Neuron (in vitro differentiated cells): ENCODE results near the gene PGM2.
"Not testable (repeated sequence)": the region's sequence is repeated elsewhere in the genome, so short reads cannot be mapped to it uniquely, and the experiment has no call there.

Experiments
- H2AFZ ChIP-seq: one replicate; pipeline ENCODE4 v1.6.1; 2013; ENCODE audit warnings: low read depth, mild to moderate bottlenecking, inconsistent platforms, low read length, moderate library complexity
- H3K27me3 ChIP-seq: one replicate; pipeline ENCODE4 v1.6.1; 2013; ENCODE audit warnings: low read length; ENCODE audit not compliant: insufficient read depth
- H3K36me3 ChIP-seq: one replicate; pipeline ENCODE4 v1.6.1; 2013; ENCODE audit warnings: low read length; ENCODE audit not compliant: insufficient read depth
- H3K4me1 ChIP-seq: one replicate; pipeline ENCODE4 v1.6.1; 2013; ENCODE audit warnings: low read length; ENCODE audit not compliant: insufficient read depth
- H3K4me3 ChIP-seq: 2 replicates; pipeline ENCODE4 v1.5.1; 2013; ENCODE audit warnings: mild to moderate bottlenecking, low read length, moderate library complexity
- H3K9me3 ChIP-seq: one replicate; pipeline ENCODE4 v1.6.1; 2013; ENCODE audit warnings: low read length

The PGM2 gene

GRCh38 chr4:37826295-37827029 is at the start of gene PGM2:
Gene PGM2, plus strand, starts transcription at chr4:37826686. Its CDS starts 47 bp downstream, at chr4:37826733.
- Histone ChIP-seq H3K4me3 (peak within 1 kb of the TSS; percentile 68), H3K9me3 (no peaks in the 10 kb centered on the region), H3K27me3 (no peaks in the 10 kb centered on the region), H2AFZ (peak within 1 kb of the TSS; percentile 93), H3K36me3 (peaks cover 6% of the 10 kb centered on the region), H3K4me1 (peaks cover 9% of the 10 kb centered on the region)

GRCh38 chr4:37779896-37780295 is 46.6 kb upstream of the PGM2 start:
- no peak overlapping the region for H3K4me3 ChIP-seq
- H2AFZ ChIP-seq, result no peak overlapping the region
- H3K36me3 ChIP-seq, result no peaks in the 10 kb centered on the region
- H3K9me3 ChIP-seq, result no peaks in the 10 kb centered on the region
- H3K27me3 ChIP-seq, result peaks cover 2% of the 10 kb centered on the region
- peaks cover 10% of the 10 kb centered on the region for H3K4me1 ChIP-seq

DNA sequence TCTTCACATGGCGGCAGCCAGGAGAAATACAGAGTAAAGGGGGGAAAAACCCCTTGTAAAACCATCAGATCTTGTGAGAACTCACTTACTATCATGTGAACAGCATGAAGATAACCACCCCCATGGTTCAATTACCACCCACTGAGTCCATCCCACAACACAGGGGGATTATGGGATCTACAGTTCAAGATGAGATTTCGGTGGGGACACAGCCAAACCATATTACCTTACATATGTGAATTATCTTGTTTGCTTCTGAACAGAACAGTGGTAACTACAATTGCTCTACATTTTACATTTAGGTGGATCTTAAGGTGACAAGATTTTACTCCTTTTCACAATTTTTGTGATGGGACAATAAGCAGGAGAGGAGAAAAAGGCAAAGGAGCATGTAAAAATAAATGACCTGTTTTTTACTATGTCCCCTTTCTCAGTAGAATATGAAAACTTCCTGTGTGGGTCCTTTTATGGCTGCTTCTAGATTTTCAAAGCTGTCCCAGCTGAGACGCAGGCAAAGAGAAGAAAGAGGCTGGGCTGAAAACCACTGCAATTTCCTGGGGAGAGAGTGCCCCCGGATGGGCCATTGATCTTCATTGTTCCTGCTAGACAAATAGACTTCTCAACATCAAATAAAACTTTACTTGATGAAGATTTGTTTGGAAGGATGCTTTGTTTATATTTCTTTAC is 45.9 kb upstream of the PGM2 start:
- H3K4me1 ChIP-seq, result peaks cover 10% of the 10 kb centered on the region
- peaks cover 2% of the 10 kb centered on the region for H3K27me3 ChIP-seq
- H2AFZ ChIP-seq, result peak overlapping the region; percentile 23
- no peak overlapping the region for H3K4me3 ChIP-seq
- H3K36me3 ChIP-seq, result no peaks in the 10 kb centered on the region
- H3K9me3 ChIP-seq, result no peaks in the 10 kb centered on the region

DNA sequence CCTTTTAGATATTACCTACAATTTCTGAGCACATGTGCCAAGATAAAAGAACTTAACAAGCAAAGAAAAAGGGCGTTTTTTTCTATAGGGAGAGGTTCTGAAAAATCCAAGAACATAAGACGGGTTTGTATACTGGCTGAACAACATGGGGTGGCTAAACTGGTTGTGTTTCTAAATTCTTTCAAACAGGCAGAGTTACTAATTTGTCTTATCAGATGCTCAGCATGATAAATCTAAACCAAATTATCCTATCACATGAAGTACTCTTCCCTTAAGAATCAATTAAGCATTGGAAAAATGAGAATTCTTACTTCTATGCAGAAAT is 45.4 kb upstream of the PGM2 start:
- peaks cover 10% of the 10 kb centered on the region for H3K4me1 ChIP-seq
- H3K36me3 ChIP-seq, result no peaks in the 10 kb centered on the region
- H2AFZ ChIP-seq, result peak overlapping the region; percentile 23
- no peaks in the 10 kb centered on the region for H3K9me3 ChIP-seq
- peaks cover 2% of the 10 kb centered on the region for H3K27me3 ChIP-seq
- no peak overlapping the region for H3K4me3 ChIP-seq

DNA sequence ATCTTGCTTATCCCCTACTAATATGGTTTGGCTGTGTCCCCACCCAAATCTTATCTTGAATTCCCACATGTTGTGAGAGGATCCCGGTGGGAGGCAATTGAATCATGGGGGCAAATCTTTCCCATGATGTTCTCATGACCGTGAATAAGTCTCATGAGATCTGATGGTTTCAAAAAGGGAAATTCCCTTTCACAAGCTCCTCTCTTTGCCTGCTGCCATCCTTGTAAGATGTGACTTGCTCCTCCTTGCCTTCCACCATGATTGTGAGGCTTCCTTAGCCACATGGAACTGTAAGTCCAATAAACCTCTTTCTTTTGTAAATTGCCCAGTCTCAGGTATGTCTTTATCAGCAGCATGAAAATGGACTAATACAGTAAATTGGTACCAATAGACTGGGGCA is 40.2 kb upstream of the PGM2 start:
- not testable (repeated sequence) for H2AFZ ChIP-seq, H3K4me1 ChIP-seq, H3K4me3 ChIP-seq, H3K36me3 ChIP-seq, H3K9me3 ChIP-seq, H3K27me3 ChIP-seq

- not testable (repeated sequence) for H2AFZ ChIP-seq, H3K4me1 ChIP-seq, H3K9me3 ChIP-seq, H3K27me3 ChIP-seq, H3K4me3 ChIP-seq, H3K36me3 ChIP-seq
Measured at GRCh38 chr4:37787883-37788460, 38.5 kb upstream of the PGM2 start.

GRCh38 chr4:37788819-37789218 is 37.7 kb upstream of the PGM2 start:
- Histone ChIP-seq H3K27me3 (peaks cover 2% of the 10 kb centered on the region), H3K4me3 (no peak overlapping the region), H3K4me1 (no peaks in the 10 kb centered on the region), H2AFZ (no peak overlapping the region), H3K36me3 (no peaks in the 10 kb centered on the region), H3K9me3 (no peaks in the 10 kb centered on the region)

DNA sequence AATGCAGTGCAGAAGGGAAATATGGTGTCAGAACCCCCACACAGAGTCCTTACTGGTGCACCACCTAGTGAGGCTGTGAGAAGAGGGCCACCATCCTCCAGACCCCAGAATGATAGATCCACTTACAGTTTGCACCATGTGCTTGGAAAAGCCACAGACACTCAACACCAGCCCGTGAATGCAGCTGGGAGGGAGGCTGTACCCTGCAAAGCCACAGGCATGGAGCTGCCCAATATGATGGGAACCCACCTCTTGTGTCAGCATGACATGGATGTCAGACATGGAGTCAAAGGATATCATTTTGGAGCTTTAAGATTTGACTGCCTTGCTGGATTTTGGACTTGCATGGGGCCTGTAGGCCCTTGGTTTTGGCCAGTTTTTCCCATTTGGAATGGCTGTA is 34.2 kb upstream of the PGM2 start:
- Histone ChIP-seq H3K4me3 (no peak overlapping the region), H2AFZ (no peak overlapping the region), H3K4me1 (no peaks in the 10 kb centered on the region), H3K9me3 (no peaks in the 10 kb centered on the region), H3K36me3 (no peaks in the 10 kb centered on the region), H3K27me3 (no peaks in the 10 kb centered on the region)

DNA sequence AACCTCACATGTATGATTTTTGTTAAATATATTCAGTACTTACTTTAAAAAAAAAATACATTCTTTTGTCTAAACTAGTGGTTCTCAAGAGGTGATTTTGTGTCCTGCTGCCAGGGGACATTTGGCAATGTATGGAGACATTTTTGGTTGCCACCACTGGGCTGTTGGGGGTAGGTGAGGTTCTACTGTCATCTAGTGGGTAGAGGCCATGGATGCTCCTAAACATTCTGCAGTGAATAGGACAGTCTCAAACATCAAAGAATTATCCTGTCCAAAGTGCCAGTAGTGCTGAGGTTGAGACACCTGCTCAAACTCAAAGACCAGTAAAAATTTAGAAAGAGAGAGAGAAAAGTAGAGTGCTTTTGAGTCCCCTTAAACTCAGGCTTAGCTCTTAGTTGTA is 32.9 kb upstream of the PGM2 start:
- no peaks in the 10 kb centered on the region for H3K4me1 ChIP-seq
- H3K9me3 ChIP-seq, result no peaks in the 10 kb centered on the region
- H3K36me3 ChIP-seq, result no peaks in the 10 kb centered on the region
- H2AFZ ChIP-seq, result no peak overlapping the region
- H3K27me3 ChIP-seq, result no peaks in the 10 kb centered on the region
- no peak overlapping the region for H3K4me3 ChIP-seq

DNA sequence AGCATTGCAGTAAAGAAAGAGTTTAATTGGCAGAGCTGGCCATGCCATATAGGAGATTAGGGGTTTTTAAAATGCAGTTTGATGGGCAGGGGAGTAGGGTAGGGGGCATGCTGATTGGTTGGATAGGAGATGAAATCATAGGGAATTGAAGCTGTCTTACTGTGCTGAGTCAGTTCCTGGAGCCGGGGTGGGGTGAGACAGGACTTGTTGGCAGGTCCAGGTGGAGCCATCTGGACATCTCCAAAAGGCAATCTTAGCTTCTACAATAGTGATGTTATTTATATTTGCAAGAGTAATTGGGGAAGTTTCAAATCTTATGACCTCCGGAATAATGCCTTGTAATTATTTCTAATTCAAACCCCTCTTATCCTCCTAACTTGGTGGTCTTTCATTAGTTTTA is 32.4 kb upstream of the PGM2 start:
- no peak overlapping the region for H2AFZ ChIP-seq
- no peaks in the 10 kb centered on the region for H3K36me3 ChIP-seq
- H3K4me3 ChIP-seq, result no peak overlapping the region
- H3K27me3 ChIP-seq, result no peaks in the 10 kb centered on the region
- H3K4me1 ChIP-seq, result no peaks in the 10 kb centered on the region
- no peaks in the 10 kb centered on the region for H3K9me3 ChIP-seq

GRCh38 chr4:37795581-37796195 is 30.8 kb upstream of the PGM2 start:
- no peaks in the 10 kb centered on the region for H3K9me3 ChIP-seq
- H3K4me3 ChIP-seq, result no peak overlapping the region
- H3K27me3 ChIP-seq, result no peaks in the 10 kb centered on the region
- no peak overlapping the region for H2AFZ ChIP-seq
- H3K4me1 ChIP-seq, result no peaks in the 10 kb centered on the region
- H3K36me3 ChIP-seq, result no peaks in the 10 kb centered on the region

GRCh38 chr4:37797374-37797773 is 29.1 kb upstream of the PGM2 start:
- H3K4me3 ChIP-seq, result no peak overlapping the region
- no peaks in the 10 kb centered on the region for H3K27me3 ChIP-seq
- no peaks in the 10 kb centered on the region for H3K9me3 ChIP-seq
- no peak overlapping the region for H2AFZ ChIP-seq
- H3K4me1 ChIP-seq, result no peaks in the 10 kb centered on the region
- no peaks in the 10 kb centered on the region for H3K36me3 ChIP-seq

DNA sequence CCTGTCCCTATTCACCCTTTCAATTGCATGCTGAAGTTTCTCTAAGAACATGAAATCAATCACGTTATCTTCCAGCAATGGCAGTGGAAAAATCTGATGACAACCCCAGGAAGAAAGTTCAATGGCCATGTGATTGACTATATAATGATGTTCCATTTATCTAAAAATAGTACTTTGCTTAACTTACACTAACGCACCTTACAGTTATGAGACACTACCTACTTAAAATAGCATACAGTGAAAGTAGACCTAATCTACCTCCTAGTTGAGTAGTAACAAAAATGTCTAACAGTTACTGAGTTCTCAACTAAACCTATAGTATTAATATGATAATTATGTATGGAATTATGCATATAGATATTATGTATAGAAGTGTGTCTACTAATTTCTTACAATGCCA is 28.6 kb upstream of the PGM2 start:
- no peaks in the 10 kb centered on the region for H3K4me1 ChIP-seq
- H3K9me3 ChIP-seq, result no peaks in the 10 kb centered on the region
- no peak overlapping the region for H2AFZ ChIP-seq
- H3K27me3 ChIP-seq, result no peaks in the 10 kb centered on the region
- H3K4me3 ChIP-seq, result no peak overlapping the region
- H3K36me3 ChIP-seq, result no peaks in the 10 kb centered on the region
